Daoy (cell line): ENCODE data around the gene NAV1. TPM values are rescaled to one million over a fixed set of nuclear protein-coding genes. Genes with fewer than 3 reads are reported as not detected.
"Not testable (repeated sequence)": the region's sequence is repeated elsewhere in the genome, so short reads cannot be mapped to it uniquely, and the experiment has no call there.

ENCODE experiments used
- DNase-seq: peaks from one replicate; pipeline ENCODE4 v3.0.0-alpha.2; 2015; ENCODE audit warnings: low read depth
- total RNA-seq: library from RNA; depleted of rRNA; stranded (reverse); fragments of >200 nt; shearing (Covaris generic); gene quantifications from 2 replicates; pipeline ENCODE4 v1.2.3, GENCODE V29; 2014

NAV1 gene
- total RNA-seq, 1 experiment from 2014 or later = 51.8 TPM

GRCh38 chr1:201504179-201504631 is 34.7 kb upstream of the NAV1 start:
- DNase-seq = no peak

GRCh38 chr1:201504799-201505502 is 34.0 kb upstream of the NAV1 start:
- no peak for DNase-seq

GRCh38 chr1:201505503-201505890 is 33.4 kb upstream of the NAV1 start:
- peak; percentile 82 for DNase-seq

- DNase-seq = no peak
Observed at GRCh38 chr1:201506092-201506491, 32.8 kb upstream of the NAV1 start.

GRCh38 chr1:201506557-201507359 is 32.2 kb upstream of the NAV1 start, which contains the start of gene CSRP1:
CSRP1 (minus strand) TSS chr1:201507123; CDS start chr1:201496303, 10,820 bp downstream.
- peak; percentile 93 for DNase-seq

GRCh38 chr1:201507360-201507675 is 31.6 kb upstream of the NAV1 start:
- no peak for DNase-seq

GRCh38 chr1:201508809-201509208 is 30.1 kb upstream of the NAV1 start:
- DNase-seq = no peak

GRCh38 chr1:201509601-201510374 is 29.1 kb upstream of the NAV1 start:
- DNase-seq = no peak

GRCh38 chr1:201510734-201511133 is 28.2 kb upstream of the NAV1 start:
- no peak for DNase-seq

GRCh38 chr1:201511396-201511940 is 27.5 kb upstream of the NAV1 start:
- no peak for DNase-seq

- DNase-seq = peak; percentile 43
Observed at GRCh38 chr1:201511941-201512539, 26.9 kb upstream of the NAV1 start.

GRCh38 chr1:201513498-201514243 is 25.3 kb upstream of the NAV1 start:
- no peak for DNase-seq

- no peak for DNase-seq
Observed at GRCh38 chr1:201514466-201514865, 24.5 kb upstream of the NAV1 start.

- no peak for DNase-seq
Observed at GRCh38 chr1:201515062-201515750, 23.7 kb upstream of the NAV1 start.

GRCh38 chr1:201515895-201516294 is 23.0 kb upstream of the NAV1 start:
- peak; percentile 48 for DNase-seq

GRCh38 chr1:201516511-201517127 is 22.3 kb upstream of the NAV1 start:
- DNase-seq = no peak

GRCh38 chr1:201517631-201518030 is 21.3 kb upstream of the NAV1 start:
- no peak for DNase-seq

GRCh38 chr1:201518071-201518470 is 20.9 kb upstream of the NAV1 start:
- DNase-seq = no peak

GRCh38 chr1:201520046-201520575 is 18.8 kb upstream of the NAV1 start:
- DNase-seq = not testable (repeated sequence)
